ENCODE results near the gene TMEM273. TPM values are rescaled to one million over a fixed set of nuclear protein-coding genes. Genes with fewer than 3 reads are reported as not detected.
"Not testable (repeated sequence)": the region's sequence is repeated elsewhere in the genome, so short reads cannot be mapped to it uniquely, and the experiment has no call there.

Gene TMEM273
- total RNA-seq, 1 donor from 2014 or later = 63.1 TPM

GRCh38 chr10:49204119-49204518 lies 15.9 kb upstream of the TMEM273 start:
- no peak overlapping the region for H3K27ac ChIP-seq
- no peak for ATAC-seq
- TF ChIP-seq, protein P1, sequence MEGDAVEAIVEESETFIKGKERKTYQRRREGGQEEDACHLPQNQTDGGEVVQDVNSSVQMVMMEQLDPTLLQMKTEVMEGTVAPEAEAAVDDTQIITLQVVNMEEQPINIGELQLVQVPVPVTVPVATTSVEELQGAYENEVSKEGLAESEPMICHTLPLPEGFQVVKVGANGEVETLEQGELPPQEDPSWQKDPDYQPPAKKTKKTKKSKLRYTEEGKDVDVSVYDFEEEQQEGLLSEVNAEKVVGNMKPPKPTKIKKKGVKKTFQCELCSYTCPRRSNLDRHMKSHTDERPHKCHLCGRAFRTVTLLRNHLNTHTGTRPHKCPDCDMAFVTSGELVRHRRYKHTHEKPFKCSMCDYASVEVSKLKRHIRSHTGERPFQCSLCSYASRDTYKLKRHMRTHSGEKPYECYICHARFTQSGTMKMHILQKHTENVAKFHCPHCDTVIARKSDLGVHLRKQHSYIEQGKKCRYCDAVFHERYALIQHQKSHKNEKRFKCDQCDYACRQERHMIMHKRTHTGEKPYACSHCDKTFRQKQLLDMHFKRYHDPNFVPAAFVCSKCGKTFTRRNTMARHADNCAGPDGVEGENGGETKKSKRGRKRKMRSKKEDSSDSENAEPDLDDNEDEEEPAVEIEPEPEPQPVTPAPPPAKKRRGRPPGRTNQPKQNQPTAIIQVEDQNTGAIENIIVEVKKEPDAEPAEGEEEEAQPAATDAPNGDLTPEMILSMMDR (IDR thresholded peaks at IDR 0.05) = no peak
- no peak for DNase-seq
- no peaks in the 10 kb centered on the region for H3K4me1 ChIP-seq
- intact Hi-C loops (cut with DNase I) = no loop called here
- H3K9me3 ChIP-seq = no peaks in the 10 kb centered on the region
- no peaks in the 10 kb centered on the region for H3K36me3 ChIP-seq
- no peaks in the 10 kb centered on the region for H3K27me3 ChIP-seq
- no peak overlapping the region for H3K4me3 ChIP-seq

GRCh38 chr10:49202266-49202665 lies 14.1 kb upstream of the TMEM273 start:
- ATAC-seq (no peak), DNase-seq (no peak)
- no peaks in the 10 kb centered on the region for H3K9me3 ChIP-seq
- H3K27me3 ChIP-seq = no peaks in the 10 kb centered on the region
- no peaks in the 10 kb centered on the region for H3K36me3 ChIP-seq
- TF ChIP-seq, protein P1 (IDR thresholded peaks at IDR 0.05) = no peak
- intact Hi-C loops (cut with DNase I) = no loop called here
- no peak overlapping the region for H3K4me3 ChIP-seq
- H3K27ac ChIP-seq = no peak overlapping the region
- H3K4me1 ChIP-seq = no peaks in the 10 kb centered on the region

DNA sequence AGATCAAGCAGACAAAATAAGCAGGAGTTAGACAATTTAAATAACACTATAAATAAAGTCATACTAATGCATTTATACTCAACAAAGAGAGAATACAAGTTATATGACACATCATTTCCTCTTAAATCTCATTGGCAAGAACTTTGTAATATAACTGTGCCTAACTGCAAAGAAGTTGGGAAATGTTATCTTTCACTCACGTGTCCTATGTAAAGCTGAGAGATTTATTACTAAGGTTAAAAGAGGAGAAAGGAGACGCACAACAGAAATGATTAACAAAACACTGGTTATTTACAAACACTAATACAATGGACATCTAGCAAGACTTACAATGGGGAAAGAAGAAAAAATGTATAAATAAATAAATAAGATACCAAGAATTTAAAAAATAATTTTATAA lies 12.7 kb upstream of the TMEM273 start:
- ATAC-seq = no peak
- DNase-seq = no peak
- intact Hi-C loops (cut with DNase I) = no loop called here
- Histone ChIP-seq H3K36me3 (no peaks in the 10 kb centered on the region), H3K27ac (no peak overlapping the region), H3K4me1 (no peaks in the 10 kb centered on the region), H3K9me3 (no peaks in the 10 kb centered on the region), H3K27me3 (no peaks in the 10 kb centered on the region), H3K4me3 (no peak overlapping the region)
- TF ChIP-seq, protein P1 (IDR thresholded peaks at IDR 0.05) = no peak

GRCh38 chr10:49197171-49197570 lies 9.0 kb upstream of the TMEM273 start:
- Histone ChIP-seq H3K27me3 (no peaks in the 10 kb centered on the region), H3K4me3 (no peak overlapping the region), H3K9me3 (no peaks in the 10 kb centered on the region), H3K4me1 (no peaks in the 10 kb centered on the region), H3K27ac (no peak overlapping the region), H3K36me3 (no peaks in the 10 kb centered on the region)
- TF ChIP-seq, protein P1 (IDR thresholded peaks at IDR 0.05) = no peak
- no peak for ATAC-seq
- DNase-seq = no peak
- intact Hi-C loops (cut with DNase I) = no loop called here

GRCh38 chr10:49195864-49196263 lies 7.7 kb upstream of the TMEM273 start:
- intact Hi-C loops (cut with DNase I); H3K36me3 ChIP-seq; H3K27me3 ChIP-seq; H3K4me3 ChIP-seq; H3K27ac ChIP-seq; DNase-seq; H3K4me1 ChIP-seq; ATAC-seq; H3K9me3 ChIP-seq: not testable (repeated sequence)

- ATAC-seq (peak; percentile 33), DNase-seq (no peak)
- H3K36me3 ChIP-seq = no peaks in the 10 kb centered on the region
- H3K4me3 ChIP-seq = no peak overlapping the region
- TF ChIP-seq, protein P1 (IDR thresholded peaks at IDR 0.05) = no peak
- intact Hi-C loops (cut with DNase I) = no loop called here
- H3K4me1 ChIP-seq = peaks cover 10% of the 10 kb centered on the region
- H3K27me3 ChIP-seq = no peaks in the 10 kb centered on the region
- peak overlapping the region; percentile 59 for H3K27ac ChIP-seq
- no peaks in the 10 kb centered on the region for H3K9me3 ChIP-seq
These were observed 6.2 kb upstream of the TMEM273 start for GRCh38 chr10:49194212-49194920.
